Renal cortex interstitium (tissue), 15 donors: ENCODE data around the gene SLC25A22. TPM values are rescaled to one million over a fixed set of nuclear protein-coding genes. Genes with fewer than 3 reads are reported as not detected.

Experiments used
- DNase-seq, 11 donors: peaks; one replicate each; pipeline ENCODE4 v3.0.0-alpha.2; 2013; ENCODE audit warnings: low read depth in 9 of 11, low spot score in 4 of 11; ENCODE audit errors: extremely low read depth in 1 of 11
- long read RNA-seq, 16 experiments: transcript quantifications; one replicate each; lab custom pipeline, GENCODE V29; 2026
- polyA plus RNA-seq, 3 donors: library from polyadenylated mRNA; unstranded; fragments of 120-200 nt; gene quantifications; one replicate each; pipeline ENCODE4 v1.2.1, GENCODE V29; 2013; ENCODE audit not compliant: insufficient read length in 3 of 3

Gene SLC25A22
- polyA plus RNA-seq = 10 to 100 TPM; 12.2 to 21.7 (median 18.9) TPM
- long read RNA-seq, donor 1, partial matches to known transcripts = 0 of 3 reads
- long read RNA-seq, donor 1, other reads (novel, unspliced or antisense) = 0 of 3 reads
- long read RNA-seq, donor 2, partial matches to known transcripts = 0 of 1 reads
- long read RNA-seq, donor 2, other reads (novel, unspliced or antisense) = 0 of 1 reads
- long read RNA-seq, donor 3, partial matches to known transcripts = 0 of 5 reads
- long read RNA-seq, donor 3, other reads (novel, unspliced or antisense) = 0 of 5 reads
- long read RNA-seq, donor 4, transcript SLC25A22-228 (10 exons, 2,692 nt) = major isoform, 8 of 9 reads
- long read RNA-seq, donor 4, partial matches to known transcripts = 0 of 9 reads
- long read RNA-seq, donor 4, other reads (novel, unspliced or antisense) = 0 of 9 reads
- long read RNA-seq, donor 5 = 0 reads
- long read RNA-seq, donor 6, partial matches to known transcripts = 0 of 4 reads
- long read RNA-seq, donor 6, other reads (novel, unspliced or antisense) = 0 of 4 reads
- long read RNA-seq, donor 7, partial matches to known transcripts = 0 of 1 reads
- long read RNA-seq, donor 7, other reads (novel, unspliced or antisense) = 0 of 1 reads
- long read RNA-seq, donor 8, transcript SLC25A22-228 (10 exons, 2,692 nt) = major isoform, 5 of 9 reads
- long read RNA-seq, donor 8, partial matches to known transcripts = 0 of 9 reads
- long read RNA-seq, donor 8, other reads (novel, unspliced or antisense) = 0 of 9 reads
- long read RNA-seq, donor 9, partial matches to known transcripts = 0 of 2 reads
- long read RNA-seq, donor 9, other reads (novel, unspliced or antisense) = 0 of 2 reads
- long read RNA-seq, donor 10, partial matches to known transcripts = 0 of 4 reads
- long read RNA-seq, donor 10, other reads (novel, unspliced or antisense) = 0 of 4 reads
- long read RNA-seq, donor 11, transcript SLC25A22-228 (10 exons, 2,692 nt) = major isoform, 5 of 6 reads
- long read RNA-seq, donor 11, partial matches to known transcripts = 0 of 6 reads
- long read RNA-seq, donor 11, other reads (novel, unspliced or antisense) = 0 of 6 reads
- long read RNA-seq, donor 12, partial matches to known transcripts = 0 of 1 reads
- long read RNA-seq, donor 12, other reads (novel, unspliced or antisense) = 0 of 1 reads
- long read RNA-seq, donor 13 = 0 reads
- long read RNA-seq, donor 14, partial matches to known transcripts = 0 of 3 reads
- long read RNA-seq, donor 14, other reads (novel, unspliced or antisense) = 0 of 3 reads
- long read RNA-seq, donor 15, partial matches to known transcripts = 0 of 2 reads
- long read RNA-seq, donor 15, other reads (novel, unspliced or antisense) = 0 of 2 reads
- long read RNA-seq, donor 16, transcript SLC25A22-228 (10 exons, 2,692 nt) = major isoform, 5 of 7 reads
- long read RNA-seq, donor 16, partial matches to known transcripts = 0 of 7 reads
- long read RNA-seq, donor 16, other reads (novel, unspliced or antisense) = 0 of 7 reads

GRCh38 chr11:798093-798713, at the start of gene SLC25A22:
Gene SLC25A22 (minus strand): TSS chr11:798281. CDS start chr11:795006, 3,275 bp downstream.
- peak in 6 of 11 donors; percentile 63 to 79 (median 77) for DNase-seq

GRCh38 chr11:847876-848275, 49.8 kb upstream of the SLC25A22 start:
- no peak for DNase-seq

- no peak for DNase-seq
Measured at GRCh38 chr11:846496-847098, 48.5 kb upstream of the SLC25A22 start.

GRCh38 chr11:845872-846495, 47.9 kb upstream of the SLC25A22 start:
- DNase-seq = no peak

GRCh38 chr11:844693-845644, 46.9 kb upstream of the SLC25A22 start:
- peak in 6 of 11 donors; percentile 77 to 89 (median 82) for DNase-seq

- DNase-seq = peak in 3 of 11 donors; percentile 69 to 85 (median 79)
Measured at GRCh38 chr11:843818-844692, 46.0 kb upstream of the SLC25A22 start.

GRCh38 chr11:843086-843734, 45.1 kb upstream of the SLC25A22 start:
- DNase-seq = no peak

GRCh38 chr11:842370-843002, 44.4 kb upstream of the SLC25A22 start, which contains the start of the genes POLR2L and TSPAN4:
Gene POLR2L (minus strand): TSS chr11:842529. CDS start chr11:842508, 21 bp downstream.
Gene TSPAN4 (plus strand): TSS chr11:842852. CDS start chr11:850305, 7,453 bp downstream.
- peak in 7 of 11 donors; percentile 77 to 89 (median 80) for DNase-seq

- no peak for DNase-seq
Measured at GRCh38 chr11:841981-842369, 43.9 kb upstream of the SLC25A22 start.

- DNase-seq = no peak
Measured at GRCh38 chr11:839875-840617, 42.0 kb upstream of the SLC25A22 start.

GRCh38 chr11:839280-839623, 41.2 kb upstream of the SLC25A22 start:
- DNase-seq = no peak

- DNase-seq = no peak
Measured at GRCh38 chr11:838441-839279, 40.6 kb upstream of the SLC25A22 start.

- DNase-seq = no peak
Measured at GRCh38 chr11:837990-838307, 39.9 kb upstream of the SLC25A22 start.
